ENCODE results near the gene PTTG1IP.
A peak's percentile ranks its signal among the peaks of the same experiment; 100 is the strongest.

PTTG1IP gene

DNA sequence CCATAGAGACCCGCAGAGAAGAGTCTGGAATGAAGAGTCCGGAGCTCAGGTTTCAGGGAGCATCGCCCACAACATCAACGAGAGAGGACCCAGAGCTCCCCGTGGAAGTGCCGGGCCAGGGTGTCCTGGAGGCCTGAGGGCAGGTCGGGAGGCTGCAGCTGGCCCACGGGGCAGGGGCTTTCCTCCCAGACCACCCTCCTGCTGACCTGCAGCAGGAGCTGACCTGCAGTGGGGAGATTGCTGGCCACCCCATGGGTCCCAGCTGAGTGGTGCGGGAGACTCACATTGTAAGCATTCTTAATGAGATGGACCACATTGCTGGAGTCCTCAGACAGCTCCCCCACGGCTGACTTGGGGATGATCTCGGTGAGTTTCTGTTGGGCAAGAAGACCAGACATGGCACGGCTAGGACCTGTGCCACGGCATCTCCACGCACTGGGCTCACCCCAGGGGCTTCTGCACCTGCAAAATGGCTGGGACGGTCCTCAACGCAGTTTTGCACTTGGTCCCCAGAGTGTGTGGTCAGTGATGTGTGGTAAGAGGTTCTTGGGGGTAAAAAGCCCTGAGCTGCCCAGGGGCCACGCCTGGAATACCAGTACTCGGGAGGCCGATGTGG lies 21.3 kb upstream of the PTTG1IP start:
- DNase-seq: no peak

DNA sequence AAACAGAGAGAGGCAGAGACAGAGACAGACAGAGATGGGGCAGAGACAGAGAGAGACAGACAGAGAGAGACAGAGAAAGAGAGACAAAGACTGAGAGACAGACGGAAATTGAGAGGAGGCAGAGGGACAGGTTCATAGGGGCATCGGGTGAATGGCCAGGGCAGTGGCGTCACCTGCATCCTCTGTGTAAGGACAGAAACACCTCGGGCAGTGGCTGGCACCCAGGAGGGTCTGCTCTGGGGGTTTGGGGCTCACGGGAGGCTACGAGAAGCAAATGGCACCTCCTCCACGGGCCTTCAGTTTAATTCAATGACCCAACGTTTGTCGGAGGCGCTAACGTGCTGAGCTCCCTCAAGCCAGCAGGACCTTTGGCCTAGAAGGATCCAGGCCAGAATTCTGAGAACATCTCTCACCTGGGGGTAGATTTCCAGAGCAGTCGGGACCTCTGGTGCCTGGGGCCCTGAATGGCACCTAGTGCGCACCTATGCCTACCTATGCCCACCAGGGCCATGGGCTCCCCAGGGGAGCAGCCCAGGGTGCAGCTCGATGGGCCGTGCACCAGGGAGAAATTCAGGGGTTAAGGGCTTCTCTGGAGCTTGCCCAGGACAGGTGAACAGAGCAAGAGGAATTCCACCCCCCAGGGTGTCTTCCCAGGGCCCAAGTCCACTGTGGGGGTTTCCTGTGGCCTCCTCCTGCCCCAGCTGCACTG lies 20.6 kb upstream of the PTTG1IP start:
- DNase-seq: no peak

DNA sequence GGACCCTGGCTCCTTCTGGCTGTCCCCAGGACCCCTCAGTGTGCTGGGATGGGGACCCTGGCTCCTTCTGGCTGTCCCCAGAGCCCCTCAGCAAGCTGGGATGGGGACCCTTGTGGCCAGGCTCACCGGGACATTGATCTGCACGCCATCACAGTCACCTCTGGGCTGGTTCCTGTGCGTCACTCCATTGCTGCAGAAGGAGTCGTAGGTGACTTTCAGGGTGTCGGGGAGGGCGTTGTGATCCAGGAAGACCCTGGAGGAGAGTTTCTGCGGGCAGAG lies 19.7 kb upstream of the PTTG1IP start:
- DNase-seq: no peak

DNA sequence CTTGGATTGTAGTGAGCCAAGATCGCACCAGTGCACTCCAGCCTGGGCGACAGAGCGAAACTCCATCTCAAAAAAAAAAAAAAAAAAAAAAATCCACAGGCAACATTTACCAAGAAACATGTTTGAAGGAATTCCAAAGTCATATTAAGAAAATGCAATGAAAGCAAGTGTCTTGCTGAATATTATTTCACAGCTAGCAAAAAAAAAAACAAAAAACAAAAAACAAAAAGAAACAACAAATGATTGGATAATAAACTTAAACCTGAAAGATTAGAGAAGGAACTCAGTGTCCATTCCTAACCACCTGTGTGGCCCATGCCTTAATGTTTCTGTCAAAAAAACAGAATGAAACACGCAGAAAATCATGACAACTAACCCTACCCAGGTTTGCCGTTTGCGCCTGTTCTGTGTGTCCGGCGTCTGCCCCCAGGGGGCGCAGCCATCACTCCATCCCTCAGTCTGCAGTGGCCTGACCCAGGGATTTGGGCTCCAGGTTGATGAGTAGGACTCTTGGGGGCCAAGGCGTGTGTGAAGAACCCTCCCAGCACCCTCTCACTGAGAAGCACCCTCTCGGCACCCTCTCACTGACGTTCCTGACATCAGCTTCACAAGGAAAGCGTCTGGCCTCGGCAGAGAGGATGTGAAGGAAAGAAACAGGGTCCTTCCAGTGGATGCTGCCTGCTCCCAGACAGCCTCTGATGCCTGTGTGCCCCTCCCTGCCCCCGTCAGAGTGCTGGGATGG lies 19.2 kb upstream of the PTTG1IP start:
- peak; percentile 57 for DNase-seq

DNA sequence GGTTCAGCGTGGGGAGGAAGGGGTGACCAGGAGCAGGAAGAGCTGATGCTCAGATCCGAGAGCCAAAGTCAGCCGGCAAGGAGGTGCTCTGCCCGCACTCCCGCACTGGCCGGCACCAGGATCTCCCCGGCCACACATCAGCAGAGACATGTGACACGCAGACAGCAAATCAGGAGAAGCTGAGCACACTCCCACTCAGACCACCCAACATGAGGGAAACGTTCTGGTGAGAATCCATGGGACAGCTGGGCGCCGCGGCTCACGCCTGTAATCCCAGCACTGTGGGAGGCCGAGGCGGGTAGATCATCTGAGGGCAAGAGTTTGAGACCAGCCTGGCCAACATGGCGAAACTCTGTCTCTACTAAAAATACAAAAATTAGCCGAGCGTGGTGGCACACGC lies 18.6 kb upstream of the PTTG1IP start:
- DNase-seq: no peak

DNA sequence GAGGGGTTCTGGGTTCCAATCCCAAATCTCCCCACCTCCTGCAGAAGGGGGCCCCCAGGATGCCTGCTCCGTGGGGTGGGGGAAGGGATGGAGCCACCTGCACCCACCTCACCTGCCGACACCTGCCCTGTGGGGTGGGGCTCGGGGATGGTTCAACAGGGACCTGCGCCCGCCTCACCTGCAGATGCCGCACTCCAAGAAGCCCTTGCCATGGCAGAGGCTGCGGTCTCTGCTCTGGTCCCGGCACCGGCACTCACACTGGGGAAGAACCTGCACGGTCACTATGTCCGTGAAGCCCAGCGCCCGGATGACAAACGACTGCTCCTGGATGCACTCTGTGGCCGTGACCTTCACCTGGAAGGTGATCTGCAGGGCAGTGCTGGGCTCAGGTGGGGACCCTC lies 18.1 kb upstream of the PTTG1IP start:
- DNase-seq: no peak

DNA sequence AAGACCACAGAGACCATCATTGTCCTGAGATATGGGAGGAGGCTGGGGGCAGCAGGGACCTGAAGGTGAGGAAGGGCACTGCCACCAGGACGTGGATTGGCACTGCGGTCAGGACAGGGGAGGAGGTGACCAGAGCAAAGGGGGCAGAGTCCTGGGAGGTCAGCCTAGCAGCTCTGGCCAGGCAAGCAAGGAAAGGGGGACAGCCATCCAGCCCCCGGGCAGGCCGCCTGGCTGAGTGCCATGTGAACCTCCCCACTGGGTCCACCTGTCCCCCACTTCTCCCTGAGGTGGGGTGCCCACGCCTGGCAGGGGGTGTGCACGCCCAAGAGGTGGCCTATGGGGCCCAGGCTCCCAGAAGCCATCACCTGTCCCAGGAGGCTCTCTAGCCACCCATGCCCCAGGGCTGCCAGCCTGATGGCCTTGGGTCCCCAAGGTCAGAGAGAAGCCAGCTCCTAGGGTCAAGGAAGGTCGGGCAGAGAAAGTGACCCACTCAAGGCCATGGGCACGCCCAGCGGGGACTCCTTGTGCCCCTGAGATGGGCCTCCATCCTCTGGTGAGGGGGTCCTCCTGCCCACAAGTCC lies 17.6 kb upstream of the PTTG1IP start:
- DNase-seq: no peak

DNA sequence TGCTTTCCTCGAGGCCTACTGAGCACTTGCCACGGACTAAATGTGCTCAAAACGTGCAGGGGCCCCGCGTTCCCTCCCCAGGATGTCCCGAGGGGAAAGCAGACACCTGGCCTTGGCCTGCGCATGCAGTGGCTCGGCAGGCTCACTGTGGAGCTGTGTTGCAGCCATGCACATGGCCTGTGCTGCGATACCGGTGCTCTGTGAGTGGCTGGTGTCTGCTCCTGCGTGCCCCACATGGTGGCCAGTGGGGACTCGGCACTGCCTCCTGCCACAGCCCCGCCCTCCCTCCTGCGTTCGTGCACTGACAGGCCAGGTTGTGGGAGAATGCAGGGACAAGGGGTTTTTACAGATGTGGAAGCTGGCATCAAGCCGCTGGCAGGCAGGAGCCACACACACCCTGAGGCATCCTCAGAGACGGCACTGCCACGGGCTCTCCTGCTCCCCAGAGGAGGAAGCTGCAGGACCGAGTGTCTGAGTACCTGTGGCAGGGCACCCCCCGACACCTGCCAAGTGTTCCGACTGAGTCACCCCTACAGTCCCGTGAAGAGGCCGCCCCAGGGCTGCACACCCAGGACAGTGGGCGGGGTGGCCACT lies 16.9 kb upstream of the PTTG1IP start:
- no peak for DNase-seq

DNA sequence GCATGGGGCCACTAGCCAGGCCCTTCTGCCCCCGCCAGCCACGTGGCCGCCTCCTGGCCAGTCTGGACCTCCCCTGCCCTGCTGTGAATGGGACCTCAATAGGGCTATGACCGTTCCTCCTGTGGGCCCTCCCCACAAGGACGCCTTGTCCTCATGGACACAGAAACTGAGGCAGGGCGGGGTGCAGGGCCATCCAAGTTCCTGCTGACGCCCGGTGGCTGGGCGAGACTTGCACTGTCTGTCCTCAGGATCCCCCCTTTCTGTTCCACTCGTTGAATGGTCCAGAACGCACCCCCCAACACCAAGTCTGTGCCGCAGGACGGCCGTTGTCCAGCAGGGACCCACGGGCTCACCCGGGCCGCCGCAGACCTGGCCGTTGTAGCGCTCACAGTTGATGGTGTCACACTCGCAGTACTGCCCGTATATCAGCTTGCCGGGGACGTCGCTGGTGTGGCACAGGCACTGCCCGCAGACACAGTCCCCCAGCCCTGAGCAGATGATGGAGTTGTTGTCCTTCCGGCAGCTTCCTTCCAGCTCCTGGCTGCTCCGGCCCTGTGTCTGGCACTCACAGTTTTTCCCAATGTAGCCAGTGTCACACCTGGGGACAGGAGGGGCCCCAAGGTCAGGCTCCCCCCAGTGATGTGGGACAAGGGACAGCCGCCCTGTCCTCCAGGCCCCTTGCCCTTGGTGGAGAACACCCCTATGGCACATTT lies 16.3 kb upstream of the PTTG1IP start:
- peak; percentile 37 for DNase-seq

DNA sequence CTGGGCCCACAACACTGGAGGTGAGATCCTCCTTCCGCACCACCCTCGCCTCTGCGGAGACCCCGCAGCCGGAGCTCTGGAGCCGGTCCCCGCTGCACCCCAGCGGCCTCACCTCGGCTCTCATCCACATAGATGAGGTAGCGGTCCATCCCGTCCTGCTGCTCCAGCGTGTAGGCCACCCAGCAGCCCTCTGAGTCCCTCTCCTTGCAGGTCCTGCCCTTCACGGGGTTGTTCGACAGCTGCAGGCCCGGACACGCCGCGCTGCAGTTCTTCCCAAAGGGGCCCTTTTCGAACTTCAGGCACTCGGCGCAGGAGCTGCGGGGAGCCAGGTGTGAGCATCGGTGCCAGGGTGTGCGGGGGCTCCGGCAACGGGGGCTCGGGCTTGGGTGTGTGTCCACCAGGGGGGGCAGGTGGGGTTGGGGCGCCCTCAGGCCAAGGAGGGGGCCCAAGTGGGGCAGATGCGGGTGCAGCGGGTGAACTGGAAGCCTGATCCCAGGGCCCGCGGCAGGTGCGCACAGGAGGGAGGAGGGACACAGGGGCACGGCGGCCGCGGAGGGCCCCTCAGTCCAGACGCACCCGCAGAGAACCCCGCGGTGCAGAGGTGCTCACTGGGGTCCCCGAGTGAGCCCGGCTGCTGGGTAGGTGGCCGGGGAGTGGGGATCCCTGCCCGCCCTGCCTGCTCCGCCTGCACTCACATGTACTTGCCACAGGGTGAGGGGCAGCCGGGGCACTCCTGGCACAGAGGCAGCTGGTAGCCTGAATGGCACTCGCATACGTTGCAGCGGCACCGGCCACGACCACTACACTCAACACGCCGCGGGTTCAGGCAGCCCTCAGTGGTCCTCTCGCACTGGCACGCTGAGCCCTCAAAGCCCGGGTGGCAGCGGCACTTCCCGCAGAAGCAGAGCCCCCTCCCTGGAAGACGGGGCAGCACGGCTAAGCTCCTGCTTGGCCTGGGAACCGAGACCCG lies 15.4 kb upstream of the PTTG1IP start:
- DNase-seq: no peak

DNA sequence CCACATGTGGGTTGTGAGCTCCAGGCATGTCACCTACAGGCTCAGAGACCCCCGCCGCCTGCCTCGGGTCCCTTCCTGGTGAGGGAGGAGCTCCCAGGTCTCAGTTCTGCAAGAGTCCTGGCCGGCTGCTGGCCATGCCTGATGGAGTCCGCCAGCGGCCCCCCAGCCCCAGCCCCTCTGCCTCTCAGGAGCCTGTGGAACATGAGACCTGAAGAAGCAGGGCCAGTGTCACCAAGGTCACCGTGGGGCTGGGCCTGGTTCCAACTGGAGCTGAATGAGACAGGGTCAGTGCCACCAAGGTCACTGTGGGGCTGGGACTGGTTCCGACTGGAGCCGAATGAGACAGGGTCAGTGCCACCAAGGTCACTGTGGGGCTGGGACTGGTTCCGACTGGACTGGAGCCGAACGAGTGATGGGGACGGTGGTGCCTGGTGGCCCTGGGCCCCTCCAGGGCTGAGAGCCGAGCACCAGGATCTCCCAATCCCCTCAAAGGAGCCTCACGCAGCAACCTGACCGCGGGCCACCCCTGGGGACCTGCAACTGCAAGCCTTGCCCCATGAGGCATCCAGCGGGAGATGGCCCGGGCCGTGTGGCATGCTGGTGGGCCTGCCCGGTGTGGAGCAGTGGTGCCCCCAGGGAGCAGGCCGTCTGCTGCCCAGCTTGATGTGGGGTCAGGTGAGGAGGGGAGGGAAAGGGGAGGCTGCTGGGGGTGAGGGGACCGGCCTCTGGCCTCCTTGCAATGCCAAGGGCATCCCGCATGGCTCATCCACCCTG lies 14.5 kb upstream of the PTTG1IP start:
- no peak for DNase-seq

DNA sequence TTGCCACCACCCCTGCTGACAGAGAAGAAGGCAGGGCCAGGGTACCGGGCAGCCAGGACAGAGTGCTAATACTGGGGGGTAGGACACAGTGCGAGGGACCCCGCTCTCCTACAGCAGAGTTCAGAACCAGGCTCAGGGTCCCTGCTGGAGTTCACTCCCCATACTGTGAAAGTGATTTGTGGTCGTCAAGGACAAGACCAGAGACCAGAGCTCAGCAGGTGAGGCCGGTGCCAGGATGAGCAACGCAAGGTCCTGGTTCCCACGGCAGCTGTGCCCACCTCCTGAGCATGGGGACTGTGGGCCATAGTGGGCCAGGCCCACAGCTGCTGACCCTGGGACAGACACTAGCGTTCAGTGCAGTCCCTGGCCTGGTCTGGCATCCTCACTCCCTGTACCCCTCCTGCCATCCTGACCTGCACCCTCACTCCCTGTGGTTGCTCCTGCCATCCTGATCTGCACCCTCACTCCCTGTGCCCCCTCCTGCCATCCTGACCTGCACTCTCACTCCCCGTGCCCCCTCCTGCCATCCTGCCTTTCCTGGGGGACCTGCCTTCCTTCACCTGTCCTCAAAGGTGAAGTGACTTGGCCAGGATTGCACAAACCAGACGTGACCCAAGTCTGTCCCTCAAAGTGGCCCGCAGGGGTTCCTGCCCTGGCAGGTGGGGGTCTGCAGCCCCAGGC lies 13.8 kb upstream of the PTTG1IP start:
- DNase-seq: no peak

DNA sequence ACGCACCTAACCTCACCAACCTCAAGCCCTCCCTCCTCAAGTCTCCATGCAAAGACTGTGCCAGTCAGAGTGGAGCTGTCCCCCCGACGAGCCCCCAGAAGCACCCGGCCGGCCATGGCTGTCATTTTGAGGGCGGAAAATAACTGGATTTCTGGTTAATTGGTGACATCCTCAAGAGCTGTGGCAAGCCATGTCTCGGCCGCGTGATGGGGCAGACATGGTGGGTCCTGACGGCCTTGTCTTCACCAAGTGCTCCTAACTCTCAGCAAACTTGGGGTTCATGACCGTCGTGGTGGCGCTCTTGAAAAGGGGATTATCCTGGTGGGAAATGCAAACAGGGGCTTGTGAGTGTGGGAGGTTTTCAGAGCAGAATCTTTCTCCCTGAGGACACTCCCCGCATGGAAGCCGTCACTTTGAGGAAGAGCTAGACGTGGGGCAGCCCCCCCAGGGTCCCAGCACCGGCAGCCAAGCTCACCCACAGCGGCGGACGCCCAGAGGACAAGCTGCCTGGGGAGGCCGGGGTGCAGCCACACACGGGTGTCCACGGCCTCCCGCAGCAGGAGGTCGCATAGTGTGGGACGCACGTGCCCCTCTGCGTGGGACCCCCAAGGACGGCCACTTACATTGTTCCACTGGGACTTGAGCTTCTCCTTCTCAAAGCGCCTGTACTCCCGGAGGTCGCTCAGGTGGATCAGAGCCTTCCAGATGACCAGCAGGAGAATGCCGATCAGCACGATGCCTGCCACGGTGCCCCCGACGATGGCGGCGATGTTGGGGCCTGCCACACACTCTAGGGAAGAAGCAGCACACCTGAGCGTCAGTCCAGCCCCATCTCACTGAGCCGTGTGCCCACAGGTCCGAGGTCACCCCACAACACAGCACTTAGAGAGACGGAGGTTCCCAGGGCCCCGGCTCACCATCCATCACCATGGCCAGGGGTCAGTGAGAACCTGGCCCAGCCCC lies 12.9 kb upstream of the PTTG1IP start:
- DNase-seq: no peak

DNA sequence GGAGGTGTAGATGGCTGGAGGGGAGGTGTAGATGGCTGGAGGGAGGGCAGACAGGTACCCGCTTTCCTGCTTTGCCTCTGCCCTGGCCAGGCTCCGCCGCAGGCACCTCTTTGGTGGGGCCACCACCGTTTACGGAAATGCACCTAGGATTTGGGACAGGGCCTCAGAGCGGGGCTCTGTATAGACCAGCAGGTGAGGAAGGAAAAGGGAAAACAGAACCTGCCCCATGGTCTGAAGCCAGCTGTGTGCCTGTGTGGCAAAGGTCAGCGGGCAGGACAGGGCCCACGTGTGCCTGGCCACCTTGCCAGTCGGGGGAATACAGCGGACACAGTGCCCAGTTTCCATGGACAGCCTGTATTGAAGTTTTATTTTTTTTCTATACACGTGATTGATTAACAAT lies 12.1 kb upstream of the PTTG1IP start:
- no peak for DNase-seq

DNA sequence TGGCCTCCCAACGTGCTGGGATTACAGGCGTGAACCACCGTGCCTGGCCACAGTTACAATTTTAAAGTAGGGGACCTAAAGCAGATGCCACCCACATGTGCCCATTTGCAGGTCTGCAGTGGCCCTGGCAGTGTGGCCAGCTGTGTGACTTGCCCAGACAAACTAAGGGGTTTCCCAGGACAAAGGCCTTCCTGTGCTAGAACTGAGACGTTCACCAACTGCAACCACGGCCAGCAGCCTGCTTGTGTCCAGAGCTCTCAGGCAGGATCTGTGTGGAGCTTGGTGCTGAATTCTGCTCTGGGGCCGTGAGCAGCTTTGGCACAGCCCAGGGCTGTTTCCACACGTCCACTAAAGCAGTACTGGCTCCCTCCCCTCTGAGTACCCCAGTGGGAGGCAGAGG lies 10.6 kb upstream of the PTTG1IP start:
- DNase-seq: no peak

DNA sequence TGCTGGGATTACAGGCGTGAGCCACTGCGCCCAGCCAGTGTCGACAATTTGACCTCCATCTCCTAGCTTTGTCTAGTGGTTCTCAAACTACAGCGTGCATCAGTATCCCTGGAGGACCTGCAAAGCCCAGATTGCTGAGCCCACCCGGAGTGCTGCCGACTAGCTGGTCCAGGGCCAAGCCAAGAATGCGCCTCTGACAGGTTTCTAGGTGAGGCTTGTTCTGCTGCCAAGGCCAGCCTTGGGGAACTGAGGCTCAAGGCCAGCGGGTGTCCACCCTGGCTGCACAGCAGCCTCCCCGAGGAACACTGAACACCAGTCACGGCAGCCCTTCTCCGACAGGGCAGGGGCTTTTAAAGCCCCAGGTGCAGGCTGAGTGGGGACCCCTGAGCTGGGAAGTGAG lies 9.8 kb upstream of the PTTG1IP start:
- no peak for DNase-seq

DNA sequence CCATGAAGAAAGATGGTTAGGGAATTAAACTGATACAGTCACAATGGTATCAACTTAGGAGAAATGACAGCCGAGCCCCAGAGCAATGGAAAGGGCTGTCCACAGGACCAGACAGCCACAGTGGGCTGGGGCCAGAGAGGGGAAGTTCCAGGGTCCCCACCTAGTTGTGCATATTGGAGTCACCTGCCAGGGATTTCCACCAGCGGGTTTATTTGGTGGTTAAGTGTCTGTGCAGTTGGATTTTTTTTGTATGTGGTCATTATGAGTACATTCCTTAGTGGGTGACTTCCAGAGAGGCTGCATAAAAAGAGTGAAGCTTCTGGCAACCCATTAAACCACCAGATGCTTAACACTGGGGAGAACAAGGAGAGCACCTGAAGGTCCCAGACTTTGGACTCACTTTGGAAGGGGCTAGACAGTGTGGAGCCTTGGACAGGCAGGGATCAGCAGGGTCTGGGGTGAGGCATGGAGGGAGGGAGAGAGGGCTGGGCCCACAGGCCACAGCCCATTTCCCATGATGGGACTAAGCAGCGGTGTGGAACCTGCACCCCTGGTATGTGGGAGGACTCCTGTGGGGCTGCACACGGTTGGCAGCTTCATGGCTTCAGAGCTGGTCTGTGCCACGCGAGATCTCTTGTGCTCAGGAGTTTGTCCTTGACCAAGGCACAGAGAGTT lies 7.8 kb upstream of the PTTG1IP start:
- no peak for DNase-seq

DNA sequence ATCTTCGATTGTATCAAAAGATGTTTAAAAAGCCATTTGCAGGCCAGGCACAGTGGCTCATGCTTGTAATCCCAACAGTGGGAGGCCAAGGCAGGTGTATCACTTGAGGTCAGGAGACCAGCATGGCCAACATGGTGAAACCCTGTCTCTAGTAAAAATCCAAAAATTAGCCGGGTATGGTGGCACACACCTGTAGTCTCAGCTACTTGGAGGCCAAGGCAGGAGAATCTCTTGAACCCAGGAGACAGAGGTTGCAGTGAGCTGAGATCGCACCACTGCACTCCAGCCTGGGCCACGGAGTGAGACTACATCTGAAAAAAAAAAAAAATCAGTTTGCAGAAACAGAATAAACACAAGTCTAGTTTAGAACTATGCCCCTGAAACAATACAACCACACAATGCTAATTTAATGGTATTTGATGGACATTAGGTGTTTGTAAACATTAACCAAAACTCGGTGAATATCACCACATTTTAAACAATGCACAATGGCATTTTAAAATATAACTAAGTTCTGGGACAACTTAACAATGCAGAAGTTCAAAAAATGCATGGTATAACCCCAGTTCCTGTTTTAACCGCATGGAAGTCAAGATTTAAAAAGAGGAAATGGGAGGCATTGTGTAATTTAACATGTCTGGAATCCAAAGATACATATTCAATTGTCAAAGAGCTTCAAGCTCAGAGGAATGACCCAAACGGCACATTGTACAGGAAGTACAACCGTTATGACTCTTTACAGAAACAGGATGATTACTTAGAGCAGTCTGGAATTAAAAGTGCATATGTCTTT lies 7.1 kb upstream of the PTTG1IP start:
- DNase-seq: no peak

Data from DMS53 (cell line).